Measurements from ENCODE around the gene NOTCH3. TPM values are rescaled to one million over a fixed set of nuclear protein-coding genes. Genes with fewer than 3 reads are reported as not detected.

NOTCH3 gene
- total RNA-seq, 4 donors from 2014 or later: 19.9 to 78.7 (median 49.1) TPM

GRCh38 chr19:15144046-15144646 lies 56.6 kb downstream of the NOTCH3 start:
- no peak for DNase-seq (ENCODE audit: extremely low spot score)
- Histone ChIP-seq H3K4me3 (no peak overlapping the region), H3K27ac (replicated peaks in 1 of 4) (no peak overlapping the region), H3K9me3 (peaks cover 0 to 7% (median 1%) of the 10 kb centered on the region in 4 donors), H3K27me3 (peaks cover 0 to under 1% (median 0%) of the 10 kb centered on the region in 4 donors), H3K4me1 (no peaks in the 10 kb centered on the region), H3K36me3 (no peaks in the 10 kb centered on the region)
- intact Hi-C loops (cut with DNase I): no loop called here
- 50% methylated on average over 1 of the region's 1 CpG for WGBS
- TF ChIP-seq, protein P1, sequence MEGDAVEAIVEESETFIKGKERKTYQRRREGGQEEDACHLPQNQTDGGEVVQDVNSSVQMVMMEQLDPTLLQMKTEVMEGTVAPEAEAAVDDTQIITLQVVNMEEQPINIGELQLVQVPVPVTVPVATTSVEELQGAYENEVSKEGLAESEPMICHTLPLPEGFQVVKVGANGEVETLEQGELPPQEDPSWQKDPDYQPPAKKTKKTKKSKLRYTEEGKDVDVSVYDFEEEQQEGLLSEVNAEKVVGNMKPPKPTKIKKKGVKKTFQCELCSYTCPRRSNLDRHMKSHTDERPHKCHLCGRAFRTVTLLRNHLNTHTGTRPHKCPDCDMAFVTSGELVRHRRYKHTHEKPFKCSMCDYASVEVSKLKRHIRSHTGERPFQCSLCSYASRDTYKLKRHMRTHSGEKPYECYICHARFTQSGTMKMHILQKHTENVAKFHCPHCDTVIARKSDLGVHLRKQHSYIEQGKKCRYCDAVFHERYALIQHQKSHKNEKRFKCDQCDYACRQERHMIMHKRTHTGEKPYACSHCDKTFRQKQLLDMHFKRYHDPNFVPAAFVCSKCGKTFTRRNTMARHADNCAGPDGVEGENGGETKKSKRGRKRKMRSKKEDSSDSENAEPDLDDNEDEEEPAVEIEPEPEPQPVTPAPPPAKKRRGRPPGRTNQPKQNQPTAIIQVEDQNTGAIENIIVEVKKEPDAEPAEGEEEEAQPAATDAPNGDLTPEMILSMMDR (IDR thresholded peaks at IDR 0.05): no peak
- no peak for TF ChIP-seq POLR2AphosphoS5 (IDR thresholded peaks at IDR 0.05)
- no peak for TF ChIP-seq POLR2A (IDR thresholded peaks at IDR 0.05; ENCODE audit: low read depth)
- no peak for TF ChIP-seq EP300 (IDR thresholded peaks at IDR 0.05)

DNA sequence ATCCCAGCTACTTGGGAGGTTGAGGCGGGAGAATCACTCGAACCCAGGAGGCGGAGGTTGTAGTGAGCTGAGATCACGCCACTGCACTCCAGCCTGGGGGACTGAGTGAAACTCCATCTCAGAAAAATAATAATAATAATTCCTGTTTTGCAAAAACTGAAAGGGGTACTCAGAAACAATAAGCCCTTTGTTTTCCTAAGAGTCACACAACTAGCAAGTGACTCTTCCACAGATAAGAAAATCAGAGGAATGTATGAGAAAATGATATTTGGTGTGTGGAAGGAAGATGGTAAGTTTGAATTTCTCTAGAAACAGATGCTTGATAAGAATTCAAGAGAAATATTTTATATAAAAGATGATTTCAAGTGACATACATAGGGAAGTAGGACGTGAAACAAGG lies 58.5 kb downstream of the NOTCH3 start:
- H3K9me3 ChIP-seq: peaks cover 0 to 12% (median 2%) of the 10 kb centered on the region in 4 donors
- no peak for DNase-seq (ENCODE audit: extremely low spot score)
- H3K27me3 ChIP-seq: no peaks in the 10 kb centered on the region
- H3K27ac ChIP-seq (replicated peaks in 1 of 4): no peak overlapping the region
- no peaks in the 10 kb centered on the region for H3K36me3 ChIP-seq
- no peak overlapping the region for H3K4me3 ChIP-seq
- H3K4me1 ChIP-seq: no peaks in the 10 kb centered on the region
- intact Hi-C loops (cut with DNase I): no loop called here
- 70% methylated on average over 5 of the region's 5 CpGs for WGBS
- TF ChIP-seq EP300 (IDR thresholded peaks at IDR 0.05): no peak
- no peak for TF ChIP-seq POLR2AphosphoS5 (IDR thresholded peaks at IDR 0.05)
- TF ChIP-seq POLR2A (IDR thresholded peaks at IDR 0.05; ENCODE audit: low read depth): no peak
- TF ChIP-seq, protein P1 (IDR thresholded peaks at IDR 0.05): no peak

DNA sequence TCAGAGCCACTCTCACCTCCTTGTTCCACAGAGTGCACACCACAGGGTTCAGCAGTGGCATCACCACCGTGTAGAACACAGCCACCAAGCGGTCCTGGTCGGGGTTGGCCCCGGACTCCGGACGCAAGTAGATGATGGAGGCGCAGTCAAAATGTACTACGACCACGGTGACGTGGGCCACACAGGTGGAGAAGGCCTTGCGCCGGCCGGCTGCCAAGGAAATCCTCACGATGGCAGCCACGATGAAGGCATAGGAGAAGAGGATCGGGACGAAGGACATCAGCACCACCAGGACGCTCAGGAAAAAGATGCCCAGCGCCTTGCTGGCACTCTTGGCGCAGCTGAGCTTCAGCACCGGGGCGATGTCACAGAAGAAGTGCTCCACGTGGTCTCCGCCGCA lies 59.7 kb downstream of the NOTCH3 start:
- H3K4me3 ChIP-seq: no peak overlapping the region
- intact Hi-C loops (cut with DNase I): no loop called here
- TF ChIP-seq, protein P1 (IDR thresholded peaks at IDR 0.05): no peak
- 86% methylated on average over 18 of the region's 25 CpGs for WGBS
- DNase-seq (ENCODE audit: extremely low spot score): no peak
- no peak overlapping the region for H3K27ac ChIP-seq (replicated peaks in 1 of 4)
- H3K27me3 ChIP-seq: no peaks in the 10 kb centered on the region
- H3K4me1 ChIP-seq: no peaks in the 10 kb centered on the region
- peaks cover 0 to 12% (median 2%) of the 10 kb centered on the region in 4 donors for H3K9me3 ChIP-seq
- H3K36me3 ChIP-seq: no peaks in the 10 kb centered on the region

DNA sequence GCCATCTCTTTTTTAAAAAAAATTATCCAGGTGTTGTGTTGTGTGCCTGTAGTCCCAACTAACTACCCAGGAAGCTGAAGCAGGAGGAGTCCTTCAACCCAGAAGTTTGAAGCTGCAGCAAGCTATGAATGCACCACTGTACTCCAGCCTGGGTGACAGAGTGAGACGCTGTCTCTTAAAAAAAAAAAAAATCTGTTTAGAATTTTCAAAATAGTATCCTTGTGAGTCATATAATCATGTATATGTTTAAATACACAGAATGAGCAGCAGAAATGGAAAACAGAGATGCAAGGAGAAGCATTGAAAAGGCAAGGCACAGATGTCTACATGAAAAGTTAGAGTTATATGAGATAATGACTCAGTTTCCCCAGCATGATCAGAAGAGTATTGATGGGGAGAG lies 62.4 kb downstream of the NOTCH3 start:
- Histone ChIP-seq H3K9me3 (peaks cover 0 to 12% (median 2%) of the 10 kb centered on the region in 4 donors), H3K27me3 (no peaks in the 10 kb centered on the region), H3K36me3 (no peaks in the 10 kb centered on the region), H3K27ac (replicated peaks in 1 of 4) (no peak overlapping the region), H3K4me1 (no peaks in the 10 kb centered on the region), H3K4me3 (no peak overlapping the region)
- DNase-seq (ENCODE audit: extremely low spot score): no peak
- WGBS: 17% methylated on average over 1 of the region's 1 CpG
- no peak for TF ChIP-seq POLR2A (IDR thresholded peaks at IDR 0.05; ENCODE audit: low read depth)
- TF ChIP-seq, protein P1 (IDR thresholded peaks at IDR 0.05): no peak
- no peak for TF ChIP-seq EP300 (IDR thresholded peaks at IDR 0.05)
- TF ChIP-seq POLR2AphosphoS5 (IDR thresholded peaks at IDR 0.05): no peak
- intact Hi-C loops (cut with DNase I): no loop called here

DNA sequence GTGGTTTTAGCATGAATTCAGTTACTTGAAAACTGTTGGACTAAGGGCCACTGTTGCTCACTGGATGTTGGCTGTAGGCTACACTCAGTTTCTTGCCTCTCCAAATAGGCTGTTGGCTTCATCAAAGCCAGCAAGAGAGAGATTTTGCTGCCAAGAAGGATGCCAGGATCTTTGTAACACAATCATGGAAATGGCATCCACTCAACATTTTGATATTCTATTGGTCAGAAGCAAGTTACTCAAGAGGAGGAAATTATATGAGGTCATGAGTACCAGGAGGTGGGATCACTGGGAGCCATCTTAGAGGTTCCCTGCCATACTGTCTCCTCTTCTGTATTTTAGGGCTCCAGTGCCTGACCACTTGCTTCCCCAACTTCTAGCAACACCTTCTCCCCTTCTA lies 63.0 kb downstream of the NOTCH3 start:
- TF ChIP-seq EP300 (IDR thresholded peaks at IDR 0.05) (no peak), POLR2AphosphoS5 (IDR thresholded peaks at IDR 0.05) (no peak), POLR2A (IDR thresholded peaks at IDR 0.05; ENCODE audit: low read depth) (no peak)
- TF ChIP-seq, protein P1 (IDR thresholded peaks at IDR 0.05): no peak
- intact Hi-C loops (cut with DNase I): no loop called here

More for the DNA sequence above, 63.0 kb downstream of the NOTCH3 start:
- Histone ChIP-seq H3K27ac (replicated peaks in 1 of 4) (no peak overlapping the region), H3K4me3 (no peak overlapping the region), H3K27me3 (no peaks in the 10 kb centered on the region), H3K36me3 (no peaks in the 10 kb centered on the region), H3K9me3 (peaks cover 0 to 12% (median 2%) of the 10 kb centered on the region in 4 donors), H3K4me1 (no peaks in the 10 kb centered on the region)
- DNase-seq (ENCODE audit: extremely low spot score): no peak

Measured in esophagus muscularis mucosa (tissue), 4 donors.